Cerebellar nuclear complex (tissue), 1 donor: ENCODE measurements around the gene SRP9.
A peak's percentile ranks its signal among the peaks of the same experiment; 100 is the strongest.
"Not testable (repeated sequence)": the region's sequence is repeated elsewhere in the genome, so short reads cannot be mapped to it uniquely, and the experiment has no call there.

Experiments
- DNase-seq, 2 experiments: peaks; one replicate each; lab custom pipeline; 2025; lab: John Stamatoyannopoulos, UW

SRP9 gene

GRCh38 chr1:225774281-225775147 lies 3.1 kb upstream of the SRP9 start:
- DNase-seq: no peak

- DNase-seq: no peak
Observed at GRCh38 chr1:225776294-225776693, 1.3 kb upstream of the SRP9 start.

GRCh38 chr1:225777058-225777582 lies 506 bp upstream of the SRP9 start:
- no peak for DNase-seq

- no peak for DNase-seq
Observed at GRCh38 chr1:225778337-225778669, 677 bp downstream of the SRP9 start.

GRCh38 chr1:225779165-225779564 lies 1.5 kb downstream of the SRP9 start:
- not testable (repeated sequence) for DNase-seq

GRCh38 chr1:225780134-225780533 lies 2.5 kb downstream of the SRP9 start:
- no peak for DNase-seq

GRCh38 chr1:225780630-225781029 lies 3.0 kb downstream of the SRP9 start:
- no peak for DNase-seq

GRCh38 chr1:225789142-225789541 lies 11.5 kb downstream of the SRP9 start:
- DNase-seq: not testable (repeated sequence)

- no peak for DNase-seq
Observed at GRCh38 chr1:225794954-225795353, 17.3 kb downstream of the SRP9 start.

- not testable (repeated sequence) for DNase-seq
Observed at GRCh38 chr1:225796097-225796496, 18.5 kb downstream of the SRP9 start.

- not testable (repeated sequence) for DNase-seq
Observed at GRCh38 chr1:225801146-225801545, 23.5 kb downstream of the SRP9 start.

- no peak for DNase-seq
Observed at GRCh38 chr1:225806249-225806648, 28.6 kb downstream of the SRP9 start.

GRCh38 chr1:225806736-225807135 lies 29.1 kb downstream of the SRP9 start:
- not testable (repeated sequence) for DNase-seq

- no peak for DNase-seq
Observed at GRCh38 chr1:225808136-225808535, 30.5 kb downstream of the SRP9 start.

GRCh38 chr1:225809842-225810578 lies 32.4 kb downstream of the SRP9 start, which contains the start of gene EPHX1:
Gene EPHX1, plus strand, starts transcription at chr1:225810124. Its CDS starts 18,606 bp downstream, at chr1:225828730.
- peak in 1 of 2 experiments; percentile 27 for DNase-seq

- peak in 1 of 2 experiments; percentile 16 for DNase-seq
Observed at GRCh38 chr1:225810579-225811538, 33.2 kb downstream of the SRP9 start.

GRCh38 chr1:225811622-225812487 lies 34.2 kb downstream of the SRP9 start:
- peak in 1 of 2 experiments; percentile 22 for DNase-seq

GRCh38 chr1:225812488-225813213 lies 35.0 kb downstream of the SRP9 start:
- DNase-seq: no peak

- no peak for DNase-seq
Observed at GRCh38 chr1:225813214-225813964, 35.8 kb downstream of the SRP9 start.
